EL (cell line): ENCODE measurements around the gene TCEAL1.
"Not testable (repeated sequence)": the region's sequence is repeated elsewhere in the genome, so short reads cannot be mapped to it uniquely, and the experiment has no call there.

Experiments
- DNase-seq: peaks from one replicate; pipeline ENCODE4 v3.0.0-alpha.2; 2016

TCEAL1 gene

GRCh38 chrX:103628386-103629317, at the start of gene TCEAL1:
TSS of gene TCEAL1 (plus strand) at chrX:103628975. CDS start at chrX:103629917, 942 bp downstream.
- DNase-seq = peak; percentile 48

- DNase-seq = no peak
Measured at GRCh38 chrX:103584596-103584995, 44.2 kb upstream of the TCEAL1 start.

- DNase-seq = peak; percentile 41
Measured at GRCh38 chrX:103585411-103586313, 43.1 kb upstream of the TCEAL1 start, which contains the start of gene TCEAL4. TSS of gene TCEAL4 (plus strand) at chrX:103585515. CDS start at chrX:103586676, 1,161 bp downstream.

- DNase-seq = peak; percentile 9
Measured at GRCh38 chrX:103586314-103586646, 42.5 kb upstream of the TCEAL1 start.

GRCh38 chrX:103586659-103587058, 42.1 kb upstream of the TCEAL1 start:
- no peak for DNase-seq

- not testable (repeated sequence) for DNase-seq
Measured at GRCh38 chrX:103592295-103592694, 36.5 kb upstream of the TCEAL1 start.

- DNase-seq = not testable (repeated sequence)
Measured at GRCh38 chrX:103595202-103595601, 33.6 kb upstream of the TCEAL1 start.

GRCh38 chrX:103607364-103608305, 21.1 kb upstream of the TCEAL1 start, which contains the start of gene TCEAL3:
TSS of gene TCEAL3 (plus strand) at chrX:103607963. CDS start at chrX:103609065, 1,102 bp downstream.
- DNase-seq = peak; percentile 51

- DNase-seq = no peak
Measured at GRCh38 chrX:103608306-103608963, 20.3 kb upstream of the TCEAL1 start.

- DNase-seq = no peak
Measured at GRCh38 chrX:103610282-103610681, 18.5 kb upstream of the TCEAL1 start.

GRCh38 chrX:103613362-103613890, 15.3 kb upstream of the TCEAL1 start:
- DNase-seq = peak; percentile 32

- DNase-seq = peak; percentile 80
Measured at GRCh38 chrX:103614999-103615398, 13.8 kb upstream of the TCEAL1 start.

- DNase-seq = peak; percentile 48
Measured at GRCh38 chrX:103615781-103616371, 12.9 kb upstream of the TCEAL1 start.

GRCh38 chrX:103616676-103617186, 12.0 kb upstream of the TCEAL1 start:
- no peak for DNase-seq

- no peak for DNase-seq
Measured at GRCh38 chrX:103624111-103624510, 4.7 kb upstream of the TCEAL1 start.

GRCh38 chrX:103626855-103627254, 1.9 kb upstream of the TCEAL1 start:
- DNase-seq = peak; percentile 25

GRCh38 chrX:103629318-103630170, 769 bp downstream of the TCEAL1 start:
- DNase-seq = peak; percentile 70

- DNase-seq = no peak
Measured at GRCh38 chrX:103630171-103630511, 1.4 kb downstream of the TCEAL1 start.

GRCh38 chrX:103631145-103631544, 2.4 kb downstream of the TCEAL1 start:
- no peak for DNase-seq

GRCh38 chrX:103635436-103635835, 6.7 kb downstream of the TCEAL1 start:
- no peak for DNase-seq
